IMR-90 (cell line): ENCODE data around the gene HCFC1. TPM values are rescaled to one million over a fixed set of nuclear protein-coding genes. Genes with fewer than 3 reads are reported as not detected.

ENCODE experiments used
- ATAC-seq: fragments of 200-7000 bp; cut with Tn5 transposase; 2 replicates; pipeline ENCODE4 v1.9.1; 2020; ENCODE audit warnings: low read depth, mild to moderate bottlenecking, moderate library complexity
- BruUV-seq: library from RNA; stranded (reverse); fragments of 400-500 nt; replicated peaks from 2 replicates; lab custom pipeline; 2021; lab: Mats Ljungman, UMichigan
- CTCF ChIA-PET: fragments of 300-600 bp; formaldehyde crosslinking; extraction: SDS; loops from one replicate; lab custom pipeline; 2021; ENCODE audit warnings: antibody characterized with exemption; lab: Yijun Ruan, JAX
- POLR2A ChIA-PET: fragments of 300-600 bp; sonication (Branson Sonifier 250); formaldehyde crosslinking; loops from one replicate; lab custom pipeline; 2022; ENCODE audit warnings: antibody characterized with exemption; ENCODE audit not compliant: unreplicated experiment; lab: Charles Lee
- DNase-seq: peaks from one replicate; pipeline ENCODE4 v3.0.0; 2013
- H2AFZ ChIP-seq: replicated peaks from 2 replicates; pipeline ENCODE3; 2013; ENCODE audit warnings: low read length, mild to moderate bottlenecking; ENCODE audit not compliant: poor library complexity
- H2AK5ac ChIP-seq: 2 replicates; pipeline ENCODE4 v1.6.1; 2013; ENCODE audit warnings: low read depth, low read length, inconsistent platforms
- H2AK9ac ChIP-seq: replicated peaks from 2 replicates; pipeline ENCODE3; 2013; ENCODE audit warnings: mild to moderate bottlenecking, low read depth, low read length, moderate library complexity; ENCODE audit not compliant: poor library complexity
- H2BK120ac ChIP-seq: 2 replicates; pipeline ENCODE4 v1.6.1; 2013; ENCODE audit warnings: low read depth, low read length, inconsistent platforms
- H2BK15ac ChIP-seq: 3 replicates; pipeline ENCODE4 v1.6.1; 2013; ENCODE audit warnings: low read depth, low read length, inconsistent platforms
- H2BK20ac ChIP-seq: 2 replicates; pipeline ENCODE4 v1.6.1; 2013; ENCODE audit warnings: low read depth, mild to moderate bottlenecking, inconsistent platforms, low read length, moderate library complexity
- H2BK5ac ChIP-seq: 2 replicates; pipeline ENCODE4 v1.6.1; 2013; ENCODE audit warnings: mild to moderate bottlenecking, low read depth, low read length, inconsistent platforms; ENCODE audit not compliant: poor library complexity, severe bottlenecking
- H3K14ac ChIP-seq: replicated peaks from 2 replicates; pipeline ENCODE4 v1.6.1; 2013; ENCODE audit warnings: low read depth, low read length, inconsistent platforms
- H3K18ac ChIP-seq: 2 replicates; pipeline ENCODE4 v1.6.1; 2013; ENCODE audit warnings: low read depth, low read length, control low read depth
- H3K23ac ChIP-seq: 2 replicates; pipeline ENCODE4 v1.6.1; 2013; ENCODE audit warnings: low read depth, low read length, inconsistent platforms
- H3K27ac ChIP-seq: 2 replicates; pipeline ENCODE4 v1.5.1; 2013; ENCODE audit warnings: mild to moderate bottlenecking, control low read depth, low read length; ENCODE audit not compliant: insufficient read depth
- H3K27me3 ChIP-seq: 2 replicates; pipeline ENCODE4 v1.6.1; 2013; ENCODE audit warnings: low read length; ENCODE audit not compliant: control insufficient read depth, insufficient read depth
- H3K36me3 ChIP-seq: 2 replicates; pipeline ENCODE4 v1.6.1; 2013; ENCODE audit warnings: low read length, mixed read lengths; ENCODE audit not compliant: control insufficient read depth, insufficient read depth
- H3K4ac ChIP-seq: 2 replicates; pipeline ENCODE4 v1.6.1; 2013; ENCODE audit warnings: low read depth, low read length, inconsistent platforms
- H3K4me1 ChIP-seq: 2 replicates; pipeline ENCODE4 v1.6.1; 2013; ENCODE audit warnings: low read length, mixed read lengths; ENCODE audit not compliant: control insufficient read depth, insufficient read depth
- H3K4me2 ChIP-seq: 2 replicates; pipeline ENCODE4 v1.6.1; 2013; ENCODE audit warnings: low read depth, mild to moderate bottlenecking, control low read depth, low read length, moderate library complexity
- H3K4me3 ChIP-seq: 2 replicates; pipeline ENCODE4 v1.5.1; 2013; ENCODE audit warnings: low read depth, mild to moderate bottlenecking, control low read depth, low read length, moderate library complexity; ENCODE audit not compliant: insufficient read depth
- H3K56ac ChIP-seq: 2 replicates; pipeline ENCODE4 v1.6.1; 2013; ENCODE audit warnings: low read length, inconsistent platforms; ENCODE audit not compliant: insufficient read depth; ENCODE audit errors: extremely low read depth
- H3K79me1 ChIP-seq, 2 experiments: 2 replicates each; pipeline ENCODE4 v1.6.1; 2013; ENCODE audit warnings: low read length in 2 of 2, inconsistent platforms in 1 of 2, low read depth in 1 of 2
- H3K9ac ChIP-seq: 2 replicates; pipeline ENCODE4 v1.6.1; 2013; ENCODE audit warnings: low read depth, low read length, control low read depth
- H3K9me1 ChIP-seq: 2 replicates; pipeline ENCODE4 v1.6.1; 2013; ENCODE audit warnings: low read length, inconsistent platforms; ENCODE audit not compliant: insufficient read depth
- H3K9me3 ChIP-seq: 2 replicates; pipeline ENCODE4 v1.6.1; 2013; ENCODE audit warnings: low read length; ENCODE audit not compliant: control insufficient read depth, insufficient read depth
- H4K20me1 ChIP-seq: 2 replicates; pipeline ENCODE4 v1.6.1; 2013; ENCODE audit warnings: low read length, inconsistent platforms; ENCODE audit not compliant: insufficient read depth
- H4K5ac ChIP-seq: 2 replicates; pipeline ENCODE4 v1.6.1; 2013; ENCODE audit warnings: mild to moderate bottlenecking, low read depth, low read length, control low read depth
- H4K8ac ChIP-seq, 2 experiments: 2 replicates each; pipeline ENCODE4 v1.6.1; 2013; ENCODE audit warnings: low read depth in 2 of 2, low read length in 2 of 2, control low read depth in 1 of 2, inconsistent platforms in 1 of 2
- H4K91ac ChIP-seq: 2 replicates; pipeline ENCODE4 v1.6.1; 2013; ENCODE audit warnings: low read depth, low read length, inconsistent platforms; ENCODE audit not compliant: insufficient read depth
- BHLHE40 ChIP-seq: fragments of 150-350 bp; IDR thresholded peaks from 2 replicates; pipeline ENCODE4 v1.6.1; 2016; ENCODE audit warnings: mild to moderate bottlenecking, low read depth, low read length
- CEBPB ChIP-seq: IDR thresholded peaks from 2 replicates; pipeline ENCODE4 v1.6.1; 2012; ENCODE audit warnings: low read depth, low read length, improper control_type of control experiment
- CHD1 ChIP-seq: IDR thresholded peaks from 2 replicates; pipeline ENCODE4 v1.6.1; 2012; ENCODE audit warnings: low read depth, low read length, improper control_type of control experiment
- FOS ChIP-seq: fragments of 150-350 bp; IDR thresholded peaks from 2 replicates; pipeline ENCODE4 v1.6.1; 2016; ENCODE audit warnings: low read depth, low read length
- MAFK ChIP-seq: IDR thresholded peaks from 2 replicates; pipeline ENCODE4 v1.6.1; 2012; ENCODE audit warnings: low read depth, low read length, improper control_type of control experiment
- MXI1 ChIP-seq: IDR thresholded peaks from 2 replicates; pipeline ENCODE4 v1.6.1; 2012; ENCODE audit warnings: low read depth, mild to moderate bottlenecking, low read length, moderate library complexity, borderline replicate concordance
- POLR2A ChIP-seq: IDR thresholded peaks from 2 replicates; pipeline ENCODE4 v1.6.1; 2012; ENCODE audit warnings: mild to moderate bottlenecking, low read depth, low read length
- RAD21 ChIP-seq: IDR thresholded peaks from 2 replicates; pipeline ENCODE4 v1.6.1; 2012; ENCODE audit warnings: low read length, improper control_type of control experiment
- RCOR1 ChIP-seq: IDR thresholded peaks from 2 replicates; pipeline ENCODE4 v1.6.1; 2012; ENCODE audit warnings: mild to moderate bottlenecking, low read length, improper control_type of control experiment; ENCODE audit not compliant: insufficient replicate concordance
- RFX5 ChIP-seq: IDR thresholded peaks from 2 replicates; pipeline ENCODE4 v1.8.0; 2012; ENCODE audit warnings: low read depth, mild to moderate bottlenecking, low read length, moderate library complexity
- SMC3 ChIP-seq: fragments of 150-350 bp; IDR thresholded peaks from 2 replicates; pipeline ENCODE4 v1.6.1; 2016; ENCODE audit warnings: low read depth, mild to moderate bottlenecking, antibody characterized with exemption, low read length, moderate library complexity
- WGBS, 2 experiments: methylation state at CpG; one replicate each; pipeline versions ENCODE4 v1.1.5 to v1.1.7; 2013; ENCODE audit warnings: missing lambda C conversion rate in 2 of 2; ENCODE audit not compliant: insufficient read length in 1 of 2; ENCODE audit errors: extremely low coverage in 2 of 2; 5-methylcytosine and 5-hydroxymethylcytosine counted together
- dilution Hi-C: fragments of 300-500 bp; cut with HindIII; formaldehyde crosslinking; loops from one replicate; pipeline ENCODE4 v1.14.3; 2018; ENCODE audit warnings: low sequenced_read_pairs; ENCODE audit not compliant: unreplicated experiment
- in situ Hi-C: fragments of 300-500 bp; cut with MboI; formaldehyde crosslinking; loops from 3 replicates; pipeline ENCODE4 v1.14.3; 2019; ENCODE audit warnings: low sequenced_read_pairs, inconsistent platforms, mixed read lengths
- intact Hi-C: fragments of 100-400 bp; cut with micrococcal nuclease; formaldehyde crosslinking; loops from 2 replicates; pipeline ENCODE4 v1.10.0; 2022
- polyA plus RNA-seq, 3 experiments: library from polyadenylated mRNA; depleted of rRNA; stranded (reverse); fragments of >200 nt; gene quantifications; 2 replicates each; pipeline ENCODE4 v1.2.3, GENCODE V29; 2012; ENCODE audit warnings: low replicate concordance in 1 of 3
- total RNA-seq: library from RNA; depleted of rRNA; stranded (reverse); fragments of >200 nt; gene quantifications from 2 replicates; pipeline ENCODE4 v1.2.3, GENCODE V29; 2012
- TF ChIP-seq, protein P1 (sequence below): fragments of 150-350 bp; IDR thresholded peaks from 2 replicates; pipeline ENCODE4 v1.6.1; 2017; ENCODE audit warnings: mild to moderate bottlenecking, antibody characterized with exemption, low read length, low read depth
- TF ChIP-seq, protein P2 (sequence below): conservative IDR thresholded peaks from 2 replicates; pipeline ENCODE4 v1.5.1; 2012; ENCODE audit warnings: mild to moderate bottlenecking, low read depth, low read length, improper control_type of control experiment
- TF ChIP-seq, protein P3 (sequence below): fragments of 150-350 bp; IDR thresholded peaks from 2 replicates; pipeline ENCODE4 v1.6.1; 2016; ENCODE audit warnings: low read depth, mild to moderate bottlenecking, low read length, moderate library complexity, borderline replicate concordance

HCFC1 gene
- total and polyA plus RNA-seq, 2 of the 4 experiments (the other 2 are of a cell fraction), result 3.2 to 17.6 TPM

DNA sequence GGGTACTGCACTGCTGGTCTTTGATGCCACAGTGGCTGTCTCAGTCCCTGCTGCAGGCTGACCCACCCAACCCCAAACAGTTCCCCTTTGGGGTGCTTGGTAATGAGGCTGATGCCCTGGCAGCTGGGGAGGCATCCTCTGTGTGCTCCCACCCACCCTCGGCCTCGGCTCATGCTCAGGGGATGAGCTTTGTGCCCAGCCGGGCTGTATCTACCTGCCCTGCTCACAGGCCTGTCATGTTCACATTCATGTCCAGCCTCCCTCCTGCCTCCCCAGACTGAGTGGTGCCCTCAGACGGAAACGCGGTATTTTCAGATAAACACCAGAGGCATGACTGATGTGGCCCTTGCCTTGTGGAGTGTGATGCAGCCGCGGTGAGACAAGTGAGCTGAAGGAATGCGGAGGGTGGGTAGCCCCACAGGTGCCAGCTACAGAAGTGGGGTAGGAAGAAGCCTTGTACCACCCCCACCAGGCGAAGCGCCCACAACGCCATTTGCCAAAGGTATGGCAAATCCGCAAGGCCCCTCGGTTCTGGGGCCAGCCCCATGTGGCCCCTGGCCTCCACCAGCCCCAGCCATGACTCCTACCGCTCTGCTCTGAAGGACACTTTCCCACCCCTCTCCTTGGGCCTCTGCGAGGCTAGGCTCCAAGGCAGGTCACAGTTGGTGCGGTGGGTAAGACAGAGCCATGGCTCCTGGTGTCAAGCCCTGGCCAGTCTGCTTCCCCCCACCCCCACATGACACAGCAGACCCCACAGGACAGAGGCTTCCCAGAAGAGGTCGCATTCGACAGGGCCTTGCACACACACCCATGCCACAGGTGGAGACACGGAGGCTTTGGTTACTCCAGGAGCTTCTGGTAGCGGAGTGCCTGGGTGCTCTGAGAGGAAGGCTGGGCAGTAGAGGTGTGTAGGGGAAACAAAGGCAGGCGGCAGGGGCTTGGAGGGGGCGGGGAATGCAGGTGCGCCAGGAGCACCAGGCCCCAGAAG lies 25.4 kb downstream of the HCFC1 start:
- ChIA-PET CTCF (interaction anchor here (0.7 to 1.0 kb wide), 2 partner anchors 168 to 183 kb away, joined by 3 to 4 read pairs; no protein-coding TSS in a partner anchor), POLR2A (no interaction called here)
- no peak overlapping the region for H2BK120ac ChIP-seq
- intact Hi-C loops (no loop called here), dilution Hi-C loops (no loop called here), in situ Hi-C loops (no loop called here)
- no peak overlapping the region for H4K8ac ChIP-seq
- no peak overlapping the region for H3K23ac ChIP-seq
- no peak overlapping the region for H2AK5ac ChIP-seq
- H2AFZ ChIP-seq, result no peak overlapping the region
- H3K9me1 ChIP-seq, result no peaks in the 10 kb centered on the region
- H3K4me3 ChIP-seq, result no peak overlapping the region
- BruUV-seq, result no TSS peak
- H3K4me2 ChIP-seq, result no peak overlapping the region
- H3K9me3 ChIP-seq, result no peaks in the 10 kb centered on the region
- no peak overlapping the region for H2BK15ac ChIP-seq
- no peaks in the 10 kb centered on the region for H4K20me1 ChIP-seq
- H3K27ac ChIP-seq, result no peak overlapping the region
- H4K5ac ChIP-seq, result no peak overlapping the region
- no peaks in the 10 kb centered on the region for H3K4me1 ChIP-seq
- H2AK9ac ChIP-seq, result peak overlapping the region; percentile 65
- H3K36me3 ChIP-seq, result peaks cover 14% of the 10 kb centered on the region
- no peaks in the 10 kb centered on the region; a peak in 1 of 4 replicates for H3K79me1 ChIP-seq
- H3K27me3 ChIP-seq, result no peaks in the 10 kb centered on the region
- H3K14ac ChIP-seq, result no peak overlapping the region
- no peak overlapping the region for H3K56ac ChIP-seq
- H4K91ac ChIP-seq, result no peak overlapping the region
- ATAC-seq (no peak), DNase-seq (no peak)
- H3K4ac ChIP-seq, result no peak overlapping the region
- H3K18ac ChIP-seq, result no peak overlapping the region
- WGBS, 2 experiments, result 67% methylated on average over 3 of the region's 24 CpGs; no CpG with 5 or more reads in 1 of the 2 experiments
- no peak overlapping the region for H3K9ac ChIP-seq
- no peak overlapping the region for H2BK20ac ChIP-seq
- no peak overlapping the region for H2BK5ac ChIP-seq
- TF ChIP-seq RAD21 (no peak), RFX5 (no peak), CEBPB (no peak), SMC3 (no peak), BHLHE40 (no peak), FOS (no peak), MAFK (no peak), RCOR1 (no peak), MXI1 (no peak), POLR2A (no peak), CHD1 (no peak)
- TF ChIP-seq, protein P1, sequence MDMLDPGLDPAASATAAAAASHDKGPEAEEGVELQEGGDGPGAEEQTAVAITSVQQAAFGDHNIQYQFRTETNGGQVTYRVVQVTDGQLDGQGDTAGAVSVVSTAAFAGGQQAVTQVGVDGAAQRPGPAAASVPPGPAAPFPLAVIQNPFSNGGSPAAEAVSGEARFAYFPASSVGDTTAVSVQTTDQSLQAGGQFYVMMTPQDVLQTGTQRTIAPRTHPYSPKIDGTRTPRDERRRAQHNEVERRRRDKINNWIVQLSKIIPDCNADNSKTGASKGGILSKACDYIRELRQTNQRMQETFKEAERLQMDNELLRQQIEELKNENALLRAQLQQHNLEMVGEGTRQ, result no peak
- TF ChIP-seq, protein P2, sequence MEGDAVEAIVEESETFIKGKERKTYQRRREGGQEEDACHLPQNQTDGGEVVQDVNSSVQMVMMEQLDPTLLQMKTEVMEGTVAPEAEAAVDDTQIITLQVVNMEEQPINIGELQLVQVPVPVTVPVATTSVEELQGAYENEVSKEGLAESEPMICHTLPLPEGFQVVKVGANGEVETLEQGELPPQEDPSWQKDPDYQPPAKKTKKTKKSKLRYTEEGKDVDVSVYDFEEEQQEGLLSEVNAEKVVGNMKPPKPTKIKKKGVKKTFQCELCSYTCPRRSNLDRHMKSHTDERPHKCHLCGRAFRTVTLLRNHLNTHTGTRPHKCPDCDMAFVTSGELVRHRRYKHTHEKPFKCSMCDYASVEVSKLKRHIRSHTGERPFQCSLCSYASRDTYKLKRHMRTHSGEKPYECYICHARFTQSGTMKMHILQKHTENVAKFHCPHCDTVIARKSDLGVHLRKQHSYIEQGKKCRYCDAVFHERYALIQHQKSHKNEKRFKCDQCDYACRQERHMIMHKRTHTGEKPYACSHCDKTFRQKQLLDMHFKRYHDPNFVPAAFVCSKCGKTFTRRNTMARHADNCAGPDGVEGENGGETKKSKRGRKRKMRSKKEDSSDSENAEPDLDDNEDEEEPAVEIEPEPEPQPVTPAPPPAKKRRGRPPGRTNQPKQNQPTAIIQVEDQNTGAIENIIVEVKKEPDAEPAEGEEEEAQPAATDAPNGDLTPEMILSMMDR, result no peak
- TF ChIP-seq, protein P3, sequence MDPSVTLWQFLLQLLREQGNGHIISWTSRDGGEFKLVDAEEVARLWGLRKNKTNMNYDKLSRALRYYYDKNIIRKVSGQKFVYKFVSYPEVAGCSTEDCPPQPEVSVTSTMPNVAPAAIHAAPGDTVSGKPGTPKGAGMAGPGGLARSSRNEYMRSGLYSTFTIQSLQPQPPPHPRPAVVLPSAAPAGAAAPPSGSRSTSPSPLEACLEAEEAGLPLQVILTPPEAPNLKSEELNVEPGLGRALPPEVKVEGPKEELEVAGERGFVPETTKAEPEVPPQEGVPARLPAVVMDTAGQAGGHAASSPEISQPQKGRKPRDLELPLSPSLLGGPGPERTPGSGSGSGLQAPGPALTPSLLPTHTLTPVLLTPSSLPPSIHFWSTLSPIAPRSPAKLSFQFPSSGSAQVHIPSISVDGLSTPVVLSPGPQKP, result no peak
